ENCODE measurements around the gene CPNE8.

DNA sequence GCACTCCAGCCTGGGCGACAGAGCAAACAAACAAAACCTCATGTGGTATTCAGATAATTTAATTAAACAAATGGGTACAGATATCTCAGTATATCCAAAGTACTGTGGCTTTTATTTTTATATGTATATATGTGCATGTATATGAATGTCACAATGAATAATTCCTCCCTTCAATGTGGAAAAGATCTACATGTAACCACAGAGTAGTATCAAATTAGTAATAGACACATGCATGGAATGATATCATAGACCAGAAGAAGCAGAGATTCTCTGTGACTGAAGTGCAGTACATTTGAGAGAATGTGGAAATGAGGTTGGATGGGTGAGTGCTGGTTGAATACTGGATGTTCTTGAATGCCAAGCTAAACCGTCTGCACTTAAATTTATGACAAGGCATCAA is 222.9 kb downstream of the CPNE8 start:
- TF ChIP-seq CTCF (IDR thresholded peaks at IDR 0.05): no peak
- TF ChIP-seq POLR2A (IDR thresholded peaks at IDR 0.05): no peak

Data from sigmoid colon (tissue), 3 donors.